Glutamatergic neuron (in vitro differentiated cells): ENCODE results near the gene TAAR5. TPM values are rescaled to one million over a fixed set of nuclear protein-coding genes. Genes with fewer than 3 reads are reported as not detected.

Source experiments
- DNase-seq: peaks from one replicate; pipeline ENCODE4 v3.0.0; 2022
- H3K27ac Mint-ChIP-seq: one replicate; pipeline ENCODE4 v1.8.0; 2020; ENCODE audit warnings: mild to moderate bottlenecking, mixed read lengths, inconsistent platforms; ENCODE audit not compliant: unreplicated experiment
- H3K27me3 Mint-ChIP-seq: one replicate; pipeline ENCODE4 v1.8.0; 2020; ENCODE audit warnings: mild to moderate bottlenecking, moderate library complexity, mixed read lengths, inconsistent platforms; ENCODE audit not compliant: unreplicated experiment
- H3K36me3 Mint-ChIP-seq: one replicate; pipeline ENCODE4 v1.8.0; 2020; ENCODE audit warnings: mild to moderate bottlenecking, mixed read lengths, inconsistent platforms; ENCODE audit not compliant: unreplicated experiment
- H3K4me1 Mint-ChIP-seq: one replicate; pipeline ENCODE4 v1.8.0; 2020; ENCODE audit warnings: mild to moderate bottlenecking, low read depth, mixed read lengths, inconsistent platforms; ENCODE audit not compliant: unreplicated experiment
- H3K4me3 Mint-ChIP-seq: one replicate; pipeline ENCODE4 v1.8.0; 2020; ENCODE audit warnings: mild to moderate bottlenecking, mixed read lengths, inconsistent platforms; ENCODE audit not compliant: unreplicated experiment
- H3K9me3 Mint-ChIP-seq: one replicate; pipeline ENCODE4 v1.8.0; 2020; ENCODE audit warnings: mild to moderate bottlenecking, moderate library complexity, mixed read lengths, inconsistent platforms; ENCODE audit not compliant: unreplicated experiment
- CTCF ChIP-seq: fragments of 200-600 bp; sonication (generic); IDR thresholded peaks from one replicate; pipeline ENCODE4 v1.5.0; 2021; ENCODE audit not compliant: partially characterized antibody, unreplicated experiment
- total RNA-seq: library from RNA; stranded (reverse); fragmentation: NEBNext Ultra II Directional; extraction: Animal tissue kit (Norgen Biotek cat#: 25700); gene quantifications from one replicate; pipeline ENCODE4 v1.2.1, GENCODE V29; 2021; ENCODE audit not compliant: unreplicated experiment

TAAR5 gene
- total RNA-seq, 1 donor from 2014 or later, result not detected

DNA sequence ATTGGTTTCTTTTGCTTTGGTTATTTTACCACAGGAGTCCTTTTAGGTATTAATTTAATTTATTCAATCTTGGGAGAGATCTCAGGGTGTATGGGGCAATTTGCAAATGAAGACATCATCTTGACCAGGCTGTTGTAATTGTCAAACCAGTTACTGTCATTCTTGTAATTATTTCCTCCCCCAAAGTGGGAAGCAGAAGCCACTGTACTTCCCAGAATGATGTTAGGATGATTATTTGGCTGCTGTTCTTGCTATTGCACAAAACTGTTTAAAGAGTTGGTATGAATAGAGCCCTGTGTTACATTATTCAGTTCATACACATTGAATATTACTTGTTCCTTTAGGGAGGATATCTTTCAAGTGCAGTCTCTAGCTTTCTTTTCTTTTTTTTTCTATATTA lies 17.8 kb downstream of the TAAR5 start:
- Mint-ChIP-seq H3K4me3 (no peak overlapping the region), H3K9me3 (no peaks in the 10 kb centered on the region), H3K36me3 (no peaks in the 10 kb centered on the region), H3K27me3 (no peaks in the 10 kb centered on the region), H3K4me1 (no peaks in the 10 kb centered on the region), H3K27ac (no peak overlapping the region)
- no peak for DNase-seq
- no peak for TF ChIP-seq CTCF

DNA sequence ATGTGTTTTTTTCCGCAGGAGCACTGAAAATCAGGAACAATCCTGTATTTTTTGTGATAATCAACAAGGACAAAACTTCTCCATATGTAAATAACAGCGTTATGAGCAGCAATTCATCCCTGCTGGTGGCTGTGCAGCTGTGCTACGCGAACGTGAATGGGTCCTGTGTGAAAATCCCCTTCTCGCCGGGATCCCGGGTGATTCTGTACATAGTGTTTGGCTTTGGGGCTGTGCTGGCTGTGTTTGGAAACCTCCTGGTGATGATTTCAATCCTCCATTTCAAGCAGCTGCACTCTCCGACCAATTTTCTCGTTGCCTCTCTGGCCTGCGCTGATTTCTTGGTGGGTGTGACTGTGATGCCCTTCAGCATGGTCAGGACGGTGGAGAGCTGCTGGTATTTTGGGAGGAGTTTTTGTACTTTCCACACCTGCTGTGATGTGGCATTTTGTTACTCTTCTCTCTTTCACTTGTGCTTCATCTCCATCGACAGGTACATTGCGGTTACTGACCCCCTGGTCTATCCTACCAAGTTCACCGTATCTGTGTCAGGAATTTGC lies 19.2 kb downstream of the TAAR5 start, which contains the start of gene TAAR6:
TSS of gene TAAR6 (plus strand) at position 102 of the 557 bp plus-strand sequence. CDS start at position 102, 0 bp downstream.
- H3K27ac Mint-ChIP-seq, result no peak within 1 kb of the TSS
- no peak for TF ChIP-seq CTCF
- no peaks in the 10 kb centered on the region for H3K36me3 Mint-ChIP-seq
- H3K27me3 Mint-ChIP-seq, result no peaks in the 10 kb centered on the region
- no peaks in the 10 kb centered on the region for H3K4me1 Mint-ChIP-seq
- no peak within 1 kb of the TSS for H3K4me3 Mint-ChIP-seq
- DNase-seq, result no peak
- H3K9me3 Mint-ChIP-seq, result no peaks in the 10 kb centered on the region

- H3K4me1 Mint-ChIP-seq, result no peaks in the 10 kb centered on the region
- no peak for TF ChIP-seq CTCF
- no peak for DNase-seq
- no peak overlapping the region for H3K27ac Mint-ChIP-seq
- H3K27me3 Mint-ChIP-seq, result no peaks in the 10 kb centered on the region
- no peaks in the 10 kb centered on the region for H3K9me3 Mint-ChIP-seq
- no peaks in the 10 kb centered on the region for H3K36me3 Mint-ChIP-seq
- H3K4me3 Mint-ChIP-seq, result no peak overlapping the region
Measured at GRCh38 chr6:132569170-132569569, 20.4 kb downstream of the TAAR5 start.

GRCh38 chr6:132568611-132569010 lies 20.9 kb downstream of the TAAR5 start:
- Mint-ChIP-seq H3K27ac (no peak overlapping the region), H3K36me3 (no peaks in the 10 kb centered on the region), H3K9me3 (no peaks in the 10 kb centered on the region), H3K4me3 (no peak overlapping the region), H3K4me1 (no peaks in the 10 kb centered on the region), H3K27me3 (no peaks in the 10 kb centered on the region)
- DNase-seq, result no peak
- no peak for TF ChIP-seq CTCF

DNA sequence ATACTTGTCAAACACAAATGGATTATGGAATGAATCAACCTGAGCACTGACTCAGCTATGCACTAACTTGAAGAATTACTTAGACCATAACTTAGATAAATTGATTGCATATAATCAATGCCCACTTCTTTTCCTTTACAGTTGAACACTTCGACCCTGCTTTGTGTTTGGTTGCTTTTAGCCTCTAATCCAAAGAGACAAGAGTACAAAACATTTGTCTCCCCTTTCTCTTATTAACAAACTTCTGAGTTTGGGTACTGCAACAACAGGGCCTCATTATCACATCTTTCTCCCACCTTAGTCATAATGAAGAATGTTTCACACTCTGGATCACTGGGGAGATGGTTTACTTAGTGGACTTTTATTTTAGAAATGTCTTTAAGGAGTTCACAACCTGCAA lies 22.0 kb downstream of the TAAR5 start:
- Mint-ChIP-seq H3K4me3 (no peak overlapping the region), H3K27me3 (no peaks in the 10 kb centered on the region), H3K4me1 (no peaks in the 10 kb centered on the region), H3K9me3 (no peaks in the 10 kb centered on the region), H3K27ac (no peak overlapping the region), H3K36me3 (no peaks in the 10 kb centered on the region)
- TF ChIP-seq CTCF, result no peak
- no peak for DNase-seq
